Nephron progenitor cell (in vitro differentiated cells): Measurements from ENCODE around the gene SMPD1.

ENCODE experiments used
- DNase-seq: peaks from one replicate; pipeline ENCODE4 v3.0.0; 2021
- H3K27ac Mint-ChIP-seq: 2 replicates; pipeline ENCODE4 v1.8.0; 2021; ENCODE audit warnings: mild to moderate bottlenecking, moderate library complexity, mixed read lengths
- H3K27me3 Mint-ChIP-seq: 2 replicates; pipeline ENCODE4 v1.8.0; 2021; ENCODE audit warnings: mild to moderate bottlenecking, low read depth, mixed read lengths; ENCODE audit not compliant: poor library complexity
- H3K36me3 Mint-ChIP-seq: 2 replicates; pipeline ENCODE4 v1.8.0; 2021; ENCODE audit warnings: low read depth, mixed read lengths
- H3K4me1 Mint-ChIP-seq: 2 replicates; pipeline ENCODE4 v1.8.0; 2021; ENCODE audit warnings: mixed read lengths
- H3K4me3 Mint-ChIP-seq: 2 replicates; pipeline ENCODE4 v1.8.0; 2021; ENCODE audit warnings: mild to moderate bottlenecking, moderate library complexity, mixed read lengths
- H3K9me3 Mint-ChIP-seq: 2 replicates; pipeline ENCODE4 v1.8.0; 2021; ENCODE audit warnings: mild to moderate bottlenecking, moderate library complexity, mixed read lengths
- CTCF ChIP-seq: fragments of 200-600 bp; sonication (generic); IDR thresholded peaks from 2 replicates; pipeline ENCODE4 v1.5.0; 2021; ENCODE audit warnings: antibody characterized with exemption

SMPD1 gene

GRCh38 chr11:6404342-6405051 is 14.2 kb downstream of the SMPD1 start:
- Mint-ChIP-seq H3K27ac (no peak overlapping the region), H3K27me3 (peaks cover 3% of the 10 kb centered on the region)

GRCh38 chr11:6405052-6405667 is 14.9 kb downstream of the SMPD1 start:
- DNase-seq, result peak; percentile 53
- Mint-ChIP-seq H3K36me3 (peaks cover 39% of the 10 kb centered on the region), H3K27me3 (peaks cover 3% of the 10 kb centered on the region), H3K4me3 (no peak overlapping the region), H3K9me3 (no peaks in the 10 kb centered on the region), H3K27ac (no peak overlapping the region), H3K4me1 (peaks cover 34% of the 10 kb centered on the region)
- no peak for TF ChIP-seq CTCF

More at GRCh38 chr11:6404342-6405051, 14.2 kb downstream of the SMPD1 start:
- H3K4me3 Mint-ChIP-seq, result no peak overlapping the region
- no peak for TF ChIP-seq CTCF
- H3K4me1 Mint-ChIP-seq, result peaks cover 34% of the 10 kb centered on the region
- H3K9me3 Mint-ChIP-seq, result no peaks in the 10 kb centered on the region
- peaks cover 39% of the 10 kb centered on the region for H3K36me3 Mint-ChIP-seq
- DNase-seq, result no peak

- H3K36me3 Mint-ChIP-seq, result peaks cover 35% of the 10 kb centered on the region
- H3K27ac Mint-ChIP-seq, result no peak overlapping the region
- peaks cover 3% of the 10 kb centered on the region for H3K27me3 Mint-ChIP-seq
- DNase-seq, result no peak
- H3K4me3 Mint-ChIP-seq, result no peak overlapping the region
- TF ChIP-seq CTCF, result no peak
- H3K4me1 Mint-ChIP-seq, result peaks cover 34% of the 10 kb centered on the region
- H3K9me3 Mint-ChIP-seq, result no peaks in the 10 kb centered on the region
These were observed 15.6 kb downstream of the SMPD1 start for GRCh38 chr11:6405846-6406245.

- H3K4me3 Mint-ChIP-seq, result no peak overlapping the region
- peaks cover 3% of the 10 kb centered on the region for H3K27me3 Mint-ChIP-seq
- no peak overlapping the region for H3K27ac Mint-ChIP-seq
- H3K9me3 Mint-ChIP-seq, result no peaks in the 10 kb centered on the region
- no peak for TF ChIP-seq CTCF
- peaks cover 30% of the 10 kb centered on the region for H3K36me3 Mint-ChIP-seq
- peaks cover 34% of the 10 kb centered on the region for H3K4me1 Mint-ChIP-seq
- no peak for DNase-seq
These were observed 16.1 kb downstream of the SMPD1 start for GRCh38 chr11:6406370-6406769.

- H3K36me3 Mint-ChIP-seq, result peaks cover 18% of the 10 kb centered on the region
- H3K27me3 Mint-ChIP-seq, result peaks cover 3% of the 10 kb centered on the region
- no peak for TF ChIP-seq CTCF
- no peak for DNase-seq
- no peak overlapping the region for H3K4me3 Mint-ChIP-seq
- no peaks in the 10 kb centered on the region for H3K9me3 Mint-ChIP-seq
- peaks cover 12% of the 10 kb centered on the region for H3K4me1 Mint-ChIP-seq
- no peak overlapping the region for H3K27ac Mint-ChIP-seq
These were observed 20.6 kb downstream of the SMPD1 start for GRCh38 chr11:6410695-6411430.
